Activated CD4-positive, alpha-beta memory T cell treated with anti-CD3 and anti-CD28 coated beads, Interleukin-2, amount 10 ng/mL, durations not matched to agents 7 days and 5 days (primary cell): ENCODE results near the gene CALCOCO1. TPM values are rescaled to one million over a fixed set of nuclear protein-coding genes. Genes with fewer than 3 reads are reported as not detected.

Experiments
- CTCF ChIA-PET: fragments of 350-600 bp; sonication (Branson Sonifier 250); formaldehyde crosslinking; loops from one replicate; lab custom pipeline; 2021; ENCODE audit warnings: antibody characterized with exemption, inconsistent platforms; lab: Charles Lee
- POLR2A ChIA-PET: fragments of 350-600 bp; sonication (Branson Sonifier 250); formaldehyde crosslinking; loops from one replicate; lab custom pipeline; 2021; ENCODE audit warnings: antibody characterized with exemption; lab: Charles Lee
- DNase-seq: peaks from one replicate; pipeline ENCODE4 v3.0.0-alpha.2; 2020
- H3K27ac Mint-ChIP-seq: one replicate; pipeline ENCODE4 v1.8.0; 2021; ENCODE audit warnings: mild to moderate bottlenecking, mixed read lengths
- H3K27me3 Mint-ChIP-seq: one replicate; pipeline ENCODE4 v1.8.0; 2021; ENCODE audit warnings: mixed read lengths
- H3K36me3 Mint-ChIP-seq: one replicate; pipeline ENCODE4 v1.8.0; 2021; ENCODE audit warnings: low read depth, mixed read lengths
- H3K4me1 Mint-ChIP-seq: one replicate; pipeline ENCODE4 v1.8.0; 2021; ENCODE audit warnings: mixed read lengths
- H3K4me3 Mint-ChIP-seq: one replicate; pipeline ENCODE4 v1.8.0; 2021; ENCODE audit warnings: mild to moderate bottlenecking, mixed read lengths
- H3K9me3 Mint-ChIP-seq: one replicate; pipeline ENCODE4 v1.8.0; 2021; ENCODE audit warnings: mixed read lengths
- total RNA-seq, 2 experiments: library from RNA; stranded (reverse); gene quantifications; one replicate each; pipeline ENCODE4 v1.2.3, GENCODE V29; 2021

Gene CALCOCO1
- total RNA-seq, 2 experiments from 2014 or later: 80.5 to 83.0 TPM

GRCh38 chr12:53749986-53750811 lies 22.9 kb upstream of the CALCOCO1 start:
- Mint-ChIP-seq H3K27ac (no peak overlapping the region), H3K36me3 (no peaks in the 10 kb centered on the region), H3K4me3 (peak overlapping the region; percentile 38), H3K27me3 (peaks cover 14% of the 10 kb centered on the region), H3K4me1 (peaks cover 13% of the 10 kb centered on the region), H3K9me3 (no peaks in the 10 kb centered on the region)
- no peak for DNase-seq
- POLR2A ChIA-PET: no interaction called here
- CTCF ChIA-PET: no interaction called here

- Mint-ChIP-seq H3K27me3 (peaks cover 31% of the 10 kb centered on the region), H3K4me1 (peaks cover 14% of the 10 kb centered on the region), H3K36me3 (no peaks in the 10 kb centered on the region), H3K27ac (no peak overlapping the region), H3K4me3 (no peak overlapping the region), H3K9me3 (no peaks in the 10 kb centered on the region)
- ChIA-PET POLR2A (no interaction called here), CTCF (interaction anchor here (1.3 to 6.3 kb wide), 5 partner anchors 9 to 52 kb away, joined by 3 to 154 read pairs (median 63); partner anchors contain the start of gene CALCOCO1)
- no peak for DNase-seq
Observed at GRCh38 chr12:53748072-53748840, 21.0 kb upstream of the CALCOCO1 start.

- no peaks in the 10 kb centered on the region for H3K36me3 Mint-ChIP-seq
Observed at GRCh38 chr12:53747095-53747494, 19.8 kb upstream of the CALCOCO1 start.

GRCh38 chr12:53746592-53747092 lies 19.4 kb upstream of the CALCOCO1 start:
- ChIA-PET CTCF (interaction anchor here (0.6 to 6.3 kb wide), 32 partner anchors 8 to 751 kb away, joined by 3 to 154 read pairs (median 4); partner anchors contain the start of genes ATP5MC2, CALCOCO1, NCKAP1L and ZNF740), POLR2A (interaction anchor here (1.4 to 1.7 kb wide), 4 partner anchors 9 to 44 kb away, joined by 3 to 6 read pairs (median 4); no protein-coding TSS in a partner anchor)
- peaks cover 14% of the 10 kb centered on the region for H3K4me1 Mint-ChIP-seq
- H3K27ac Mint-ChIP-seq: no peak overlapping the region
- no peaks in the 10 kb centered on the region for H3K36me3 Mint-ChIP-seq
- no peaks in the 10 kb centered on the region for H3K9me3 Mint-ChIP-seq
- DNase-seq: peak; percentile 88
- no peak overlapping the region for H3K4me3 Mint-ChIP-seq
- peaks cover 38% of the 10 kb centered on the region for H3K27me3 Mint-ChIP-seq

More at GRCh38 chr12:53747095-53747494, 19.8 kb upstream of the CALCOCO1 start:
- no peak overlapping the region for H3K27ac Mint-ChIP-seq
- ChIA-PET CTCF (interaction anchor here (0.8 to 6.3 kb wide), 22 partner anchors 9 to 443 kb away, joined by 3 to 154 read pairs (median 9); partner anchors contain the start of genes ATP5MC2 and CALCOCO1), POLR2A (interaction anchor here (1.4 to 1.6 kb wide), 3 partner anchors 10 to 45 kb away, joined by 3 to 4 read pairs (median 4); no protein-coding TSS in a partner anchor)
- H3K9me3 Mint-ChIP-seq: no peaks in the 10 kb centered on the region
- H3K4me3 Mint-ChIP-seq: no peak overlapping the region
- H3K27me3 Mint-ChIP-seq: peaks cover 38% of the 10 kb centered on the region
- DNase-seq: no peak
- peaks cover 14% of the 10 kb centered on the region for H3K4me1 Mint-ChIP-seq

GRCh38 chr12:53744751-53745150 lies 17.5 kb upstream of the CALCOCO1 start:
- ChIA-PET POLR2A (no interaction called here), CTCF (interaction anchor here (0.9 to 6.3 kb wide), 17 partner anchors 8 to 201 kb away, joined by 3 to 154 read pairs (median 10); partner anchors contain the start of genes ATP5MC2 and CALCOCO1)
- Mint-ChIP-seq H3K27ac (no peak overlapping the region), H3K9me3 (no peaks in the 10 kb centered on the region), H3K27me3 (peaks cover 35% of the 10 kb centered on the region), H3K4me1 (peaks cover 12% of the 10 kb centered on the region), H3K4me3 (no peak overlapping the region), H3K36me3 (no peaks in the 10 kb centered on the region)
- DNase-seq: no peak

- Mint-ChIP-seq H3K4me3 (no peak overlapping the region), H3K27ac (no peak overlapping the region), H3K4me1 (peaks cover 18% of the 10 kb centered on the region), H3K27me3 (peaks cover 42% of the 10 kb centered on the region), H3K9me3 (no peaks in the 10 kb centered on the region), H3K36me3 (no peaks in the 10 kb centered on the region)
- DNase-seq: no peak
- CTCF ChIA-PET: interaction anchor here (0.5 to 6.3 kb wide), 25 partner anchors 8 to 471 kb away, joined by 3 to 154 read pairs (median 4); partner anchors contain the start of genes ATP5MC2, CALCOCO1, HOXC8 and TARBP2
- POLR2A ChIA-PET: interaction anchor here (0.8 to 1.5 kb wide), 3 partner anchors 17 to 69 kb away, joined by 3 to 4 read pairs (median 4); partner anchors contain the start of genes ATP5MC2 and CALCOCO1
Observed at GRCh38 chr12:53744130-53744441, 16.8 kb upstream of the CALCOCO1 start.

GRCh38 chr12:53743266-53744129 lies 16.2 kb upstream of the CALCOCO1 start:
- POLR2A ChIA-PET: interaction anchor here (0.8 to 1.5 kb wide), 3 partner anchors 17 to 68 kb away, joined by 3 to 4 read pairs (median 4); partner anchors contain the start of genes ATP5MC2 and CALCOCO1
- peak; percentile 66 for DNase-seq
- Mint-ChIP-seq H3K27me3 (peaks cover 47% of the 10 kb centered on the region), H3K27ac (no peak overlapping the region), H3K36me3 (no peaks in the 10 kb centered on the region), H3K4me3 (no peak overlapping the region), H3K4me1 (peaks cover 22% of the 10 kb centered on the region), H3K9me3 (no peaks in the 10 kb centered on the region)
- CTCF ChIA-PET: interaction anchor here (0.5 to 6.3 kb wide), 26 partner anchors 8 to 471 kb away, joined by 3 to 154 read pairs (median 4); partner anchors contain the start of genes ATP5MC2, CALCOCO1, CISTR and HOXC8

- Mint-ChIP-seq H3K4me3 (no peak overlapping the region), H3K4me1 (peaks cover 14% of the 10 kb centered on the region), H3K36me3 (no peaks in the 10 kb centered on the region), H3K27me3 (peaks cover 62% of the 10 kb centered on the region), H3K27ac (no peak overlapping the region), H3K9me3 (no peaks in the 10 kb centered on the region)
- ChIA-PET POLR2A (no interaction called here), CTCF (interaction anchor here (0.7 to 1.9 kb wide), 3 partner anchors 10 to 65 kb away, joined by 3 to 5 read pairs (median 4); partner anchors contain the start of gene ATP5MC2)
- no peak for DNase-seq
Observed at GRCh38 chr12:53740130-53740491, 12.9 kb upstream of the CALCOCO1 start.

GRCh38 chr12:53739214-53740129 lies 12.2 kb upstream of the CALCOCO1 start:
- Mint-ChIP-seq H3K27me3 (peaks cover 56% of the 10 kb centered on the region), H3K4me1 (peaks cover 14% of the 10 kb centered on the region), H3K9me3 (no peaks in the 10 kb centered on the region), H3K36me3 (no peaks in the 10 kb centered on the region), H3K27ac (no peak overlapping the region), H3K4me3 (no peak overlapping the region)
- ChIA-PET POLR2A (interaction anchor here (1.5 kb wide), 1 partner anchor 12 kb away, joined by 4 read pairs; the partner anchor contains the start of gene CALCOCO1), CTCF (interaction anchor here (1.0 to 2.0 kb wide), 5 partner anchors 7 to 37 kb away, joined by 3 to 10 read pairs (median 4); partner anchors contain the start of gene CALCOCO1)
- no peak for DNase-seq

GRCh38 chr12:53738406-53739213 lies 11.4 kb upstream of the CALCOCO1 start:
- Mint-ChIP-seq H3K27me3 (peaks cover 53% of the 10 kb centered on the region), H3K9me3 (no peaks in the 10 kb centered on the region), H3K4me3 (no peak overlapping the region), H3K4me1 (peaks cover 18% of the 10 kb centered on the region), H3K27ac (no peak overlapping the region), H3K36me3 (no peaks in the 10 kb centered on the region)
- no peak for DNase-seq
- POLR2A ChIA-PET: interaction anchor here (1.5 kb wide), 1 partner anchor 11 kb away, joined by 4 read pairs; the partner anchor contains the start of gene CALCOCO1
- CTCF ChIA-PET: interaction anchor here (1.2 to 2.0 kb wide), 3 partner anchors 8 to 22 kb away, joined by 3 to 10 read pairs (median 4); partner anchors contain the start of gene CALCOCO1
